Measurements from ENCODE around the gene LHX6. TPM values are rescaled to one million over a fixed set of nuclear protein-coding genes. Genes with fewer than 3 reads are reported as not detected.
A peak's percentile ranks its signal among the peaks of the same experiment; 100 is the strongest.

The LHX6 gene
- total RNA-seq, 2 experiments from 2014 or later: 0.07 to 0.22 TPM

- intact Hi-C loops (cut with micrococcal nuclease): no loop called here
- Mint-ChIP-seq H3K9me3 (no peaks in the 10 kb centered on the region), H3K36me3 (ENCODE audit: low read depth) (no peaks in the 10 kb centered on the region), H3K4me3 (no peak overlapping the region), H3K27me3 (peaks cover 5% of the 10 kb centered on the region), H3K27ac (no peak overlapping the region), H3K4me1 (ENCODE audit: low read depth) (no peaks in the 10 kb centered on the region)
- ChIA-PET CTCF (no interaction called here), POLR2A (no interaction called here)
- no peak for TF ChIP-seq CTCF (IDR thresholded peaks at IDR 0.05)
- ATAC-seq (no peak), DNase-seq (no peak)
Measured at GRCh38 chr9:122193651-122194050, 35.1 kb downstream of the LHX6 start.

GRCh38 chr9:122192914-122193525, 35.7 kb downstream of the LHX6 start:
- peaks cover 2% of the 10 kb centered on the region for H3K27me3 Mint-ChIP-seq
- no peak for ATAC-seq
- H3K27ac Mint-ChIP-seq: no peak overlapping the region
- CTCF ChIA-PET: no interaction called here
- POLR2A ChIA-PET: interaction anchor here (0.8 kb wide), 1 partner anchor 10 kb away, joined by 3 read pairs; no protein-coding TSS in a partner anchor
- no peaks in the 10 kb centered on the region for H3K36me3 Mint-ChIP-seq (ENCODE audit: low read depth)
- TF ChIP-seq CTCF (IDR thresholded peaks at IDR 0.05): no peak
- intact Hi-C loops (cut with micrococcal nuclease): no loop called here
- no peaks in the 10 kb centered on the region for H3K9me3 Mint-ChIP-seq
- DNase-seq: no peak
- no peak overlapping the region for H3K4me3 Mint-ChIP-seq
- no peaks in the 10 kb centered on the region for H3K4me1 Mint-ChIP-seq (ENCODE audit: low read depth)

GRCh38 chr9:122192261-122192875, 36.4 kb downstream of the LHX6 start:
- intact Hi-C loops (cut with micrococcal nuclease): no loop called here
- Mint-ChIP-seq H3K4me1 (ENCODE audit: low read depth) (no peaks in the 10 kb centered on the region), H3K27ac (no peak overlapping the region), H3K27me3 (peaks cover 2% of the 10 kb centered on the region), H3K36me3 (ENCODE audit: low read depth) (no peaks in the 10 kb centered on the region), H3K4me3 (no peak overlapping the region), H3K9me3 (no peaks in the 10 kb centered on the region)
- DNase-seq: no peak
- ATAC-seq: no peak
- TF ChIP-seq CTCF (IDR thresholded peaks at IDR 0.05): no peak
- ChIA-PET POLR2A (interaction anchor here (0.8 kb wide), 1 partner anchor 9 kb away, joined by 3 read pairs; no protein-coding TSS in a partner anchor), CTCF (no interaction called here)

GRCh38 chr9:122191584-122191983, 37.2 kb downstream of the LHX6 start:
- ChIA-PET POLR2A (interaction anchor here (1.2 kb wide), 1 partner anchor 20 kb away, joined by 3 read pairs; no protein-coding TSS in a partner anchor), CTCF (no interaction called here)
- Mint-ChIP-seq H3K4me1 (ENCODE audit: low read depth) (no peaks in the 10 kb centered on the region), H3K4me3 (no peak overlapping the region), H3K9me3 (no peaks in the 10 kb centered on the region), H3K36me3 (ENCODE audit: low read depth) (no peaks in the 10 kb centered on the region), H3K27me3 (no peaks in the 10 kb centered on the region), H3K27ac (no peak overlapping the region)
- no peak for DNase-seq
- no peak for TF ChIP-seq CTCF (IDR thresholded peaks at IDR 0.05)
- intact Hi-C loops (cut with micrococcal nuclease): no loop called here
- ATAC-seq: no peak

GRCh38 chr9:122190597-122191381, 38.0 kb downstream of the LHX6 start:
- CTCF ChIA-PET: no interaction called here
- ATAC-seq (peak; percentile 67), DNase-seq (peak; percentile 20)
- TF ChIP-seq CTCF (IDR thresholded peaks at IDR 0.05): no peak
- Mint-ChIP-seq H3K27me3 (no peaks in the 10 kb centered on the region), H3K4me3 (no peak overlapping the region), H3K9me3 (no peaks in the 10 kb centered on the region), H3K36me3 (ENCODE audit: low read depth) (no peaks in the 10 kb centered on the region), H3K4me1 (ENCODE audit: low read depth) (no peaks in the 10 kb centered on the region), H3K27ac (no peak overlapping the region)
- intact Hi-C loops (cut with micrococcal nuclease): no loop called here
- POLR2A ChIA-PET: interaction anchor here (0.6 to 1.2 kb wide), 3 partner anchors 11 to 53 kb away, joined by 3 read pairs; no protein-coding TSS in a partner anchor

Measured in activated CD8-positive, alpha-beta T cell treated with anti-CD3 and anti-CD28 coated beads for 36 hours (primary cell).